H1 (cell line): ENCODE data around the gene TMEM138. TPM values are rescaled to one million over a fixed set of nuclear protein-coding genes. Genes with fewer than 3 reads are reported as not detected.

Source experiments
- PHF8 ChIP-seq: fragments of 200-600 bp; sonication (generic); conservative IDR thresholded peaks from 2 replicates; pipeline ENCODE4 v1.7.1; 2012; ENCODE audit warnings: low read depth, mild to moderate bottlenecking, inconsistent platforms, low read length, moderate library complexity
- SIX5 ChIP-seq: IDR thresholded peaks from 2 replicates; pipeline ENCODE4 v1.6.1; 2011; ENCODE audit warnings: mild to moderate bottlenecking, low read depth, low read length
- polyA plus RNA-seq, 7 experiments: library from polyadenylated mRNA; depleted of rRNA in 3 of 7; stranded (reverse) in 5 of 7; unstranded in 2 of 7; fragments of >200 nt in 5 of 7; fragments of 200-250 nt in 2 of 7; gene quantifications; 1 replicate in 5 of 7; 2 replicates in 1 of 7; 4 replicates in 1 of 7; pipeline versions ENCODE4 v1.2.1 to v1.2.3, GENCODE V29; 2011 to 2013; ENCODE audit warnings: missing spikeins in 2 of 7, mixed read lengths in 2 of 7
- total RNA-seq: library from RNA; stranded (reverse); fragmentation: NEBNext Ultra II Directional; extraction: Animal tissue kit (Norgen Biotek cat#: 25700); gene quantifications from 2 replicates; pipeline ENCODE4 v1.2.1, GENCODE V29; 2021

TMEM138 gene
- total and polyA plus RNA-seq, 2 of the 8 experiments (the other 6 are each of a cell fraction or from before 2014, with no cell fraction given) = 32.9 to 59.0 TPM

- no peak for TF ChIP-seq PHF8
- no peak for TF ChIP-seq SIX5
Measured at GRCh38 chr11:61364012-61364675, 2.0 kb downstream of the TMEM138 start (continued).
